Psoas muscle (tissue), 8 donors: ENCODE results near the gene TOP3A. TPM values are rescaled to one million over a fixed set of nuclear protein-coding genes. Genes with fewer than 3 reads are reported as not detected.
"Not testable (repeated sequence)": the region's sequence is repeated elsewhere in the genome, so short reads cannot be mapped to it uniquely, and the experiment has no call there.

Experiments used
- ATAC-seq, 4 donors: fragments of 200-7000 bp; cut with Tn5 transposase; one replicate each; pipeline ENCODE4 v1.9.1; 2020; ENCODE audit warnings: moderate library complexity in 3 of 4, mild to moderate bottlenecking in 2 of 4
- DNase-seq, 2 donors: peaks; one replicate each; pipeline ENCODE4 v3.0.0-alpha.2; 2020
- H3K27ac ChIP-seq: fragments of 200-600 bp; one replicate; pipeline ENCODE4 v1.8.0; 2022
- H3K27me3 ChIP-seq, 3 donors: fragments of 200-600 bp in 1 of 3; one replicate each; pipeline versions ENCODE4 v1.6.1 to v1.8.0; 2013 to 2022; ENCODE audit warnings: low read length in 2 of 3, mild to moderate bottlenecking in 2 of 3, moderate library complexity in 1 of 3; ENCODE audit not compliant: insufficient read depth in 3 of 3
- H3K36me3 ChIP-seq, 2 donors: fragments of 200-600 bp in 1 of 2; one replicate each; pipeline versions ENCODE4 v1.6.1 to v1.8.0; 2013 to 2022; ENCODE audit warnings: low read depth in 1 of 2, mild to moderate bottlenecking in 1 of 2, moderate library complexity in 1 of 2; ENCODE audit not compliant: insufficient read depth in 1 of 2
- H3K4me1 ChIP-seq: fragments of 200-600 bp; one replicate; pipeline ENCODE4 v1.8.0; 2022
- H3K4me3 ChIP-seq: fragments of 200-600 bp; one replicate; pipeline ENCODE4 v1.8.0; 2022; ENCODE audit warnings: mild to moderate bottlenecking
- H3K9me3 ChIP-seq: fragments of 200-600 bp; one replicate; pipeline ENCODE4 v1.8.0; 2022
- CTCF ChIP-seq: fragments of 200-600 bp; IDR thresholded peaks from one replicate; pipeline ENCODE4 v1.8.0; 2022; ENCODE audit warnings: antibody characterized with exemption
- WGBS, 3 donors: extraction: QIAGEN DNeasy Blood & Tissue Kit; methylation state at CpG; one replicate each; pipeline versions ENCODE4 v1.1.6 to v1.1.7; 2013; 5-methylcytosine and 5-hydroxymethylcytosine counted together
- intact Hi-C, 2 donors: fragments of 100-400 bp; cut with DNase I; formaldehyde crosslinking; loops; one replicate each; pipeline versions ENCODE4 v1.11.0 to v1.14.2; 2022
- polyA plus RNA-seq, 3 donors: library from polyadenylated mRNA; stranded (reverse); fragments of 200-250 nt; gene quantifications; one replicate each; pipeline ENCODE4 v1.2.3, GENCODE V29; 2013
- total RNA-seq, 4 donors: library from RNA; stranded (reverse); fragmentation: NEBNext Ultra II Directional in 2 of 4; extraction: Animal tissue kit (Norgen Biotek cat#: 25700) in 2 of 4; gene quantifications; one replicate each; pipeline versions ENCODE4 v1.2.1 to v1.2.4, GENCODE V29; 2021 to 2023
- donor health status: healthy with polysubstance abuse.
- donor health status: DM: no; HTN: no; CAD: no; lungs with moderate emphysema.
- donor health status: Bipolar disorder and iron deficiency.
- donor health status: healthy.
- donor health status: DM: yes; HTN: yes; CAD: no.
- donor health status: DM: no; HTN: no; CAD: no.
- donor health status: DM: no; HTN: no; CAD: no.
- donor health status: DM: yes; HTN: yes; CAD: no.

The TOP3A gene
- total and polyA plus RNA-seq, 7 donors = 8.8 to 24.3 (median 13.6) TPM

- intact Hi-C loops = loop anchor here in 1 of 2 donors (5.0 kb wide), 1 partner anchor 87 kb away; the partner anchor contains the start of gene LLGL1
- no peak for TF ChIP-seq CTCF
- Histone ChIP-seq H3K27ac (peak overlapping the region; percentile 95), H3K9me3 (no peaks in the 10 kb centered on the region), H3K36me3 (peaks cover 0 to 65% of the 10 kb centered on the region in 2 donors), H3K4me1 (peaks cover 51% of the 10 kb centered on the region), H3K4me3 (peak overlapping the region; percentile 99), H3K27me3 (no peaks in the 10 kb centered on the region)
- no peak for ATAC-seq
- 0 to 1% (median 0%) methylated on average over 39 of the region's 39 CpGs for WGBS, 3 donors
- DNase-seq = no peak
These were observed 599 bp downstream of the TOP3A start for GRCh38 chr17:18314059-18314730.

GRCh38 chr17:18309202-18309601, 5.6 kb downstream of the TOP3A start:
- ATAC-seq (no peak), DNase-seq (no peak)
- Histone ChIP-seq H3K27me3 (no peaks in the 10 kb centered on the region), H3K36me3 (peaks cover 6 to 82% of the 10 kb centered on the region in 2 donors), H3K27ac (no peak overlapping the region), H3K9me3 (no peaks in the 10 kb centered on the region), H3K4me1 (peaks cover 16% of the 10 kb centered on the region), H3K4me3 (no peak overlapping the region)
- intact Hi-C loops = no loop called here
- TF ChIP-seq CTCF = no peak
- 89 to 93% (median 92%) methylated on average over 4 of the region's 4 CpGs for WGBS, 3 donors

- H3K9me3 ChIP-seq, DNase-seq, H3K4me3 ChIP-seq, H3K27me3 ChIP-seq, H3K27ac ChIP-seq, ATAC-seq, intact Hi-C loops, H3K4me1 ChIP-seq: not testable (repeated sequence)
- H3K36me3 ChIP-seq = peaks cover 14 to 94% of the 10 kb centered on the region in 2 donors
- 85 to 89% (median 87%) methylated on average over 13 of the region's 13 CpGs for WGBS, 3 donors
These were observed 11.6 kb downstream of the TOP3A start for GRCh38 chr17:18303206-18303605.

GRCh38 chr17:18300725-18301480, 13.9 kb downstream of the TOP3A start:
- Histone ChIP-seq H3K36me3 (peaks cover 8 to 80% of the 10 kb centered on the region in 2 donors), H3K4me1 (no peaks in the 10 kb centered on the region), H3K27me3 (no peaks in the 10 kb centered on the region), H3K27ac (no peak overlapping the region), H3K4me3 (no peak overlapping the region), H3K9me3 (no peaks in the 10 kb centered on the region)
- TF ChIP-seq CTCF = no peak
- WGBS, 3 donors = 87 to 92% (median 88%) methylated on average over 8 of the region's 8 CpGs
- DNase-seq = no peak
- intact Hi-C loops = no loop called here
- no peak for ATAC-seq

- H3K9me3 ChIP-seq, H3K27me3 ChIP-seq, H3K27ac ChIP-seq, H3K4me3 ChIP-seq, DNase-seq, intact Hi-C loops, H3K4me1 ChIP-seq, ATAC-seq: not testable (repeated sequence)
- WGBS, 3 donors = 89 to 100% (median 93%) methylated on average over 3 to 28 of the region's 30 CpGs
- H3K36me3 ChIP-seq = peaks cover 8 to 70% of the 10 kb centered on the region in 2 donors
These were observed 16.7 kb downstream of the TOP3A start for GRCh38 chr17:18298061-18298460.
